ENCODE measurements around the gene HSPBAP1. TPM values are rescaled to one million over a fixed set of nuclear protein-coding genes. Genes with fewer than 3 reads are reported as not detected.

The HSPBAP1 gene
- total and polyA plus RNA-seq, 2 of the 4 experiments (the other 2 are of a cell fraction): 2.6 to 4.8 TPM

- peaks cover 3% of the 10 kb centered on the region; the same call in 1 of the 2 replicates for H4K20me1 ChIP-seq (ENCODE audit: insufficient read depth, low read length)
- H3K14ac ChIP-seq (replicated peaks; ENCODE audit: low read depth, low read length): peak overlapping the region; percentile 74; the same call in 1 of the 2 replicates
- 24% methylated on average over 5 of the region's 11 CpGs; no CpG with 5 or more reads in 1 of the 2 experiments for WGBS, 2 experiments (ENCODE audit: extremely low coverage in 2 of 2, insufficient read length in 1 of 2)
- H3K4ac ChIP-seq (ENCODE audit: low read depth, low read length): peak overlapping the region; percentile 46
- H2BK120ac ChIP-seq (ENCODE audit: low read depth, low read length): no peak overlapping the region
- peak overlapping the region; percentile 99 for H2AFZ ChIP-seq (replicated peaks; ENCODE audit: low read length, poor library complexity)
- H2AK9ac ChIP-seq (replicated peaks; ENCODE audit: low read depth, low read length, poor library complexity): peak overlapping the region; percentile 48
- H3K4me3 ChIP-seq (ENCODE audit: insufficient read depth, low read depth, low read length): peak overlapping the region; percentile 69
- H3K9ac ChIP-seq (ENCODE audit: low read depth, low read length): peak overlapping the region; percentile 95
- no peak overlapping the region for H2BK20ac ChIP-seq (ENCODE audit: low read depth, low read length)
- peak overlapping the region; percentile 6 to 70; a peak in 2 of 4 replicates for H4K8ac ChIP-seq (ENCODE audit: low read depth in 2 of 2, low read length in 2 of 2)
- peak overlapping the region; percentile 84 for H3K23ac ChIP-seq (ENCODE audit: low read depth, low read length)
- dilution Hi-C loops (cut with HindIII; ENCODE audit: low sequenced_read_pairs, unreplicated experiment) (no loop called here), intact Hi-C loops (cut with micrococcal nuclease) (loop anchor here (2.0 to 10.0 kb wide), 2 partner anchors 111 to 233 kb away; partner anchors contain the start of gene PARP14), in situ Hi-C loops (cut with MboI; ENCODE audit: low sequenced_read_pairs) (no loop called here)
- no peak overlapping the region for H4K91ac ChIP-seq (ENCODE audit: insufficient read depth, low read depth, low read length)
- H3K9me3 ChIP-seq (ENCODE audit: control insufficient read depth, insufficient read depth, low read length): no peaks in the 10 kb centered on the region
- POLR2A ChIA-PET (ENCODE audit: unreplicated experiment): no interaction called here
- peak overlapping the region; percentile 93 for H3K4me2 ChIP-seq (ENCODE audit: low read depth, low read length)
- ATAC-seq (ENCODE audit: low read depth): no peak
- DNase-seq: peak; percentile 2
- H3K56ac ChIP-seq (ENCODE audit: extremely low read depth, insufficient read depth, low read length): peak overlapping the region; percentile 75; the same call in 1 of the 2 replicates
- H3K9me1 ChIP-seq (ENCODE audit: insufficient read depth, low read length): no peaks in the 10 kb centered on the region
- H2AK5ac ChIP-seq (ENCODE audit: low read depth, low read length): 0 out of 2 replicates have a peak overlapping the region, but pooled peaks have one; percentile 15
- peak; percentile 72 for TF ChIP-seq BHLHE40 (IDR thresholded peaks at IDR 0.05; ENCODE audit: low read depth, low read length)
- no peak for TF ChIP-seq FOS (IDR thresholded peaks at IDR 0.05; ENCODE audit: low read depth, low read length)
- no peak for TF ChIP-seq ELK1 (IDR thresholded peaks at IDR 0.05; ENCODE audit: borderline replicate concordance, low read depth, low read length)
- TF ChIP-seq CEBPB (IDR thresholded peaks at IDR 0.05; ENCODE audit: low read depth, low read length): no peak
- no peak for TF ChIP-seq MAZ (IDR thresholded peaks at IDR 0.05; ENCODE audit: borderline replicate concordance, low read depth, low read length)
- no peak for TF ChIP-seq RAD21 (IDR thresholded peaks at IDR 0.05; ENCODE audit: low read length)
- no peak for TF ChIP-seq USF2 (IDR thresholded peaks at IDR 0.05; ENCODE audit: low read depth, low read length)
- no peak for TF ChIP-seq SMC3 (IDR thresholded peaks at IDR 0.05; ENCODE audit: low read depth, low read length)
- TF ChIP-seq RCOR1 (IDR thresholded peaks at IDR 0.05; ENCODE audit: insufficient replicate concordance, low read length): no peak
- no peaks in the 10 kb centered on the region for H3K36me3 ChIP-seq (ENCODE audit: control insufficient read depth, insufficient read depth, low read length)
- H2BK5ac ChIP-seq (ENCODE audit: low read depth, low read length, poor library complexity, severe bottlenecking): no peak overlapping the region
- H2BK15ac ChIP-seq (ENCODE audit: low read depth, low read length): no peak overlapping the region
- H3K79me1 ChIP-seq (ENCODE audit: low read depth in 1 of 2, low read length in 2 of 2): peaks cover under 1 to 42% of the 10 kb centered on the region in 2 experiments; a peak in 3 of 4 replicates
- no TSS peak for BruUV-seq (replicated peaks)
- no peak overlapping the region; the same call in 1 of the 2 replicates for H3K18ac ChIP-seq (ENCODE audit: low read depth, low read length)
- CTCF ChIA-PET: no interaction called here
- H3K27ac ChIP-seq (ENCODE audit: insufficient read depth, low read length): peak overlapping the region; percentile 79
- H4K5ac ChIP-seq (ENCODE audit: low read depth, low read length): no peak overlapping the region; the same call in 1 of the 2 replicates
- no peaks in the 10 kb centered on the region; the same call in 1 of the 2 replicates for H3K4me1 ChIP-seq (ENCODE audit: control insufficient read depth, insufficient read depth, low read length)
- no peaks in the 10 kb centered on the region for H3K27me3 ChIP-seq (ENCODE audit: control insufficient read depth, insufficient read depth, low read length)
Observed at GRCh38 chr3:122795674-122796195, 2.1 kb upstream of the HSPBAP1 start.
